Measurements from ENCODE around the gene VBP1.
"Not testable (repeated sequence)": the region's sequence is repeated elsewhere in the genome, so short reads cannot be mapped to it uniquely, and the experiment has no call there.

GRCh38 chrX:155267995-155268394 lies 51.7 kb downstream of the VBP1 start:
- not testable (repeated sequence) for TF ChIP-seq EZH2 (IDR thresholded peaks at IDR 0.05; ENCODE audit: low read length); CTCF (optimal IDR thresholded peaks at IDR 0.05 in 1 of 3, IDR thresholded peaks at IDR 0.05 in 1 of 3, conservative IDR thresholded peaks at IDR 0.05 in 1 of 3; ENCODE audit: extremely low read depth in 1 of 3, insufficient read depth in 2 of 3, low read length in 3 of 3)

Measured in keratinocyte (primary cell).